ENCODE measurements around the gene KLRC1.
A peak's percentile ranks its signal among the peaks of the same experiment; 100 is the strongest.
"Not testable (repeated sequence)": the region's sequence is repeated elsewhere in the genome, so short reads cannot be mapped to it uniquely, and the experiment has no call there.

The KLRC1 gene

DNA sequence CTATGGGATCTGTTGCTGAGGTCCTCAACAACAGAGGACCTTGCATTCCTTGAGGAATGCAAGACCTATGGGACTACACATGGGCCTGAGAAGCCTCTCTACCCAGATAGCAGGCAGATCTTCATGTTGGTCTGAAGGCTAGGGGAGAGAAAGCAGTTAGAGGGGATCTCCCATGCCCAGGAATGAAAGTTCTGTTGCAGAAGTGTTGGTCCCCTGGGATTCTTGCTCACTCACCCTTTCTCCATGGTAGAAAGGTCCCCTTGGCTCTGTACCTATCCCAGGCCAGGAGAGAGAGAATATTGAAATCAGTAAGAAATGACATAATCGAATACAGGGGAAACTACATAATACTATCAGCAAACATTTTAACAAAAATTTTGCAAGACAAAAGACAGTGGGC is 16.5 kb upstream of the KLRC1 start:
- H3K4me3 ChIP-seq (ENCODE audit: control insufficient read depth, low read depth, low read length): no peak overlapping the region
- TF ChIP-seq, protein P1, sequence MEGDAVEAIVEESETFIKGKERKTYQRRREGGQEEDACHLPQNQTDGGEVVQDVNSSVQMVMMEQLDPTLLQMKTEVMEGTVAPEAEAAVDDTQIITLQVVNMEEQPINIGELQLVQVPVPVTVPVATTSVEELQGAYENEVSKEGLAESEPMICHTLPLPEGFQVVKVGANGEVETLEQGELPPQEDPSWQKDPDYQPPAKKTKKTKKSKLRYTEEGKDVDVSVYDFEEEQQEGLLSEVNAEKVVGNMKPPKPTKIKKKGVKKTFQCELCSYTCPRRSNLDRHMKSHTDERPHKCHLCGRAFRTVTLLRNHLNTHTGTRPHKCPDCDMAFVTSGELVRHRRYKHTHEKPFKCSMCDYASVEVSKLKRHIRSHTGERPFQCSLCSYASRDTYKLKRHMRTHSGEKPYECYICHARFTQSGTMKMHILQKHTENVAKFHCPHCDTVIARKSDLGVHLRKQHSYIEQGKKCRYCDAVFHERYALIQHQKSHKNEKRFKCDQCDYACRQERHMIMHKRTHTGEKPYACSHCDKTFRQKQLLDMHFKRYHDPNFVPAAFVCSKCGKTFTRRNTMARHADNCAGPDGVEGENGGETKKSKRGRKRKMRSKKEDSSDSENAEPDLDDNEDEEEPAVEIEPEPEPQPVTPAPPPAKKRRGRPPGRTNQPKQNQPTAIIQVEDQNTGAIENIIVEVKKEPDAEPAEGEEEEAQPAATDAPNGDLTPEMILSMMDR (conservative IDR thresholded peaks at IDR 0.05; ENCODE audit: control insufficient read depth, insufficient read depth, low read depth, low read length): no peak
- DNase-seq (ENCODE audit: low read depth): no peak

DNA sequence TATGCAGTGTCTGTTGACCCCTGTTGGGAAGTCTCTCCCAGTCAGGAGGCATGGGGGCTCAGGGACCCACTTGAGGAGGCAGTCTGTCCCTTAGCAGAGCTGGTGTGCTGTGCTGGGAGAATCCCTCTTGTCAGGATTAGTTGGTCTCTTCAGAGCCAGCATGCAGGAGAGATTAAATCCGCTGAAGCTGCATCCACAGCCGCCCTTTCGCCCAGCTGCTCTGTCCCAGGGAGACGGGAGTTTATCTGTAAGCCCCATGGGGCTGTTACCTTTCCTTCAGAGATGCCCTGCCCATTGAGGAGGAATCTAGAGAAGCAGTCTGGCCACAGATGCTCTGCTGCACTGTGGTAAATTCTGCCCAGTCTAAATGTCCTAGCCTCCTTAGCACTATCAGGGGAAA is 13.1 kb upstream of the KLRC1 start:
- H3K4me3 ChIP-seq (ENCODE audit: control insufficient read depth, low read depth, low read length): no peak overlapping the region
- TF ChIP-seq, protein P1 (conservative IDR thresholded peaks at IDR 0.05; ENCODE audit: control insufficient read depth, insufficient read depth, low read depth, low read length): no peak
- DNase-seq (ENCODE audit: low read depth): no peak

DNA sequence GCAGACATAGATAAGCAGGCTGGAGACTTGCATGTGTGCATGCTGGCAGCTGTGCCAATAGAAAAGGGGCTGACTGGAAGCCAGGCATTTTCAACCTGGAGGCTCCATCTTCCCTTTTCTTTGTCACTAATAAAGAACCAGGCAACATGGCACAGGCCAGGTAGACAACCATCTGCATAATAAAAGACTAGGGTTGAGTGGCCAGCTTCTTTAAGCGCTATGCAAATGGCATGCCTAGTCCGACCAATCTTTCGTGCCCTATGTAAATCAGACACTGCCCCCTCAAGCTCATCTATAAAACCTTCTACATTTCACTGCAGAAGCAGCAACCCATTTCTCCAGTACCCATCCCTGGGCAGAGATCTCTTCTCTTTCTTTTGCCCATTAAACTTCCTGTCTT is 4.6 kb upstream of the KLRC1 start:
- H3K4me3 ChIP-seq (ENCODE audit: control insufficient read depth, low read depth, low read length): no peak overlapping the region
- TF ChIP-seq, protein P1 (conservative IDR thresholded peaks at IDR 0.05; ENCODE audit: control insufficient read depth, insufficient read depth, low read depth, low read length): no peak
- no peak for DNase-seq (ENCODE audit: low read depth)

DNA sequence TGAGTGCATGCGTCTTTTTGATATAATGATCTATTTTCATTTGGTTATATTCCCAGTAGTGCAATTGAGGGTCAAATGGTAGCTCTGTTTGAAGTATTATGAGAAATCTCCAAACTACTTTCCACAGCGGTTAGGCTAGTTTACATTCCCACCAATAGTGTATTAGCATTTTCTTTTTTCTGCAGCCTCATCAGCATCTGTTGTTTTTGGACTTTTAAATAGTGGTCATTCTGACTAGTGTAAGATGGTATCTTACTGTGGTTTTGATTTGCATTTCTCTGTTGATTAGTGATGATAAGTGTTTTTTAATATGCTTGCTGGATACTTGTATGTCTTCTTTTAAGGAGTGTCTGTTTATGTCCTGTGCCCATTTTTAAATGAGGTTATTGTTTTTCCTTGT is 3.7 kb upstream of the KLRC1 start:
- TF ChIP-seq, protein P1 (conservative IDR thresholded peaks at IDR 0.05; ENCODE audit: control insufficient read depth, insufficient read depth, low read depth, low read length): no peak
- no peak overlapping the region for H3K4me3 ChIP-seq (ENCODE audit: control insufficient read depth, low read depth, low read length)
- DNase-seq (ENCODE audit: low read depth): no peak

DNA sequence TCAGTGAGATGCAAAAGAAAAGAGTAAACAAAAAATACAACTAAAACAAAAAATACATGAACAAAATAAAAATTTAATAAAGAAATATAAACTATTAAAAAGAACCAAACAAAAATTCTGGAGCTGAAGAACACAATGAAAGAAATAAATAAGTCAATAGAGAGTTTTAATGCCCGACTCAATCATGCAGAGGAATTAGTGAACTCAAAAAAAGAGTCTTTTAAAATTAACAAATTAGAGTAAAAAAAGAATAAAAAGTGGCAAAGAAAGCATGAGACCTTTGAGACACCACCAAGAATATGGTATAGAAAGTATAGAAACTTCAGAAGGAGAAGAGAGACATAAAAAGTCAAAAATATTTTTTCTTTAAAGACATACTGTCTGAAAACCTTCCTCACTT is 2.6 kb upstream of the KLRC1 start:
- TF ChIP-seq, protein P1 (conservative IDR thresholded peaks at IDR 0.05; ENCODE audit: control insufficient read depth, insufficient read depth, low read depth, low read length): no peak
- DNase-seq (ENCODE audit: low read depth): no peak
- no peak overlapping the region for H3K4me3 ChIP-seq (ENCODE audit: control insufficient read depth, low read depth, low read length)

DNA sequence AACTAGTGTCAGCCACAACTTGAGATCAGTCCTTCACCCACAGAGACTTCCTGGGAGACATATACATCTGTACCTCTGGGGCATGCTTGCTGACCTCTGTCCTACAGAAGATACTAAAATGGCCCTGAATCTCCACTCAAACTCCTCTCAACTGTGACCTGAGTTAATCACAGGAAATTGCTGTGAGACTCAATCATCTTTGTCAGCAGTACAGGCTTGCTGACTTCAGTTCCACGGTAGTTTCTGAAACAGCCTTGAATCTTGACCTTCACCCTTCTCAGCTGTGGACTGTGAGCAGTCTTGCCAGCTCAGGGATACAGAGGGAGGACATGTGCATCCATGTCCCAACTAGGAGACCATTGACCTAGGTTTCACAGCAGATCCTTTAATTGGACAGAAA is 1.4 kb upstream of the KLRC1 start:
- TF ChIP-seq, protein P1 (conservative IDR thresholded peaks at IDR 0.05; ENCODE audit: control insufficient read depth, insufficient read depth, low read depth, low read length): no peak
- H3K4me3 ChIP-seq (ENCODE audit: control insufficient read depth, low read depth, low read length): no peak overlapping the region
- DNase-seq (ENCODE audit: low read depth): peak; percentile 12

DNA sequence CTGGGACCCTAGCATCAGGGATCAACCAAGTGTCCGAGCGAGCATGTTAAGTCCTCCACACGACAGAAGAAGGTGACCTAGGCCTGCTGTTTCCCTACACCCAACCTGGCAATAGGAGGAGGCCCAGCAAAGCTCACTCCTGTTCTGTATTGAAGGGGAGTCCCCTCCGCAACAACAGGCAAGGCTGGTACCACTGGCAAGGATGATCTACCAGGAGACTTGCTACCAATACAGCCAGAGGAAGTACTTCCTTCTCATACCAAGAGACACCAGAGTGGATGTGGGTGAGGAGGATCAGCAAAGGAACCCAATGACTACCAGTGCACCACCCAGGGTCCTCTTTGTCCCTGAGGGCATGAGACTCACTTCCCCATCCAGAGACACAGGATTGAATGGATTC is 4.9 kb downstream of the KLRC1 start:
- DNase-seq (ENCODE audit: low read depth): no peak
- TF ChIP-seq, protein P1 (conservative IDR thresholded peaks at IDR 0.05; ENCODE audit: control insufficient read depth, insufficient read depth, low read depth, low read length): no peak
- H3K4me3 ChIP-seq (ENCODE audit: control insufficient read depth, low read depth, low read length): no peak overlapping the region

DNA sequence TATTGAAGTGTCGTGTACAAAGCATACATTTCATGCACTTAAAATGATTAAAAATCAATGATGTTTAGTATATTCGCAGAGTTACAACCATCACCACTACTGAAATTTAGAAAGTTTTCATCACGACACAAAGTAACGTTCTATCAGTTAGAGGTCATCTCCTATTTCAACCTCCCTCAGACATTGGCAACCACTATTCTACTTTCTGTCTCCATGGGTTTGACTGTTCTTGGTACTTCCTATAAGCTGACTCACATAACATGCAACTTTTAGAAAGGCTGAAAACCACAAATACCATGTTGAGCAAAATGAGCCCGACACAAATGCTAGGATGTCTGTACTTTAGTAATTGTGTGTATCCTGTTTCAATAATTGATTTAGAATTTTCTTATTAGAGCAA is 7.1 kb downstream of the KLRC1 start:
- H3K4me3 ChIP-seq (ENCODE audit: control insufficient read depth, low read depth, low read length); DNase-seq (ENCODE audit: low read depth): not testable (repeated sequence)

DNA sequence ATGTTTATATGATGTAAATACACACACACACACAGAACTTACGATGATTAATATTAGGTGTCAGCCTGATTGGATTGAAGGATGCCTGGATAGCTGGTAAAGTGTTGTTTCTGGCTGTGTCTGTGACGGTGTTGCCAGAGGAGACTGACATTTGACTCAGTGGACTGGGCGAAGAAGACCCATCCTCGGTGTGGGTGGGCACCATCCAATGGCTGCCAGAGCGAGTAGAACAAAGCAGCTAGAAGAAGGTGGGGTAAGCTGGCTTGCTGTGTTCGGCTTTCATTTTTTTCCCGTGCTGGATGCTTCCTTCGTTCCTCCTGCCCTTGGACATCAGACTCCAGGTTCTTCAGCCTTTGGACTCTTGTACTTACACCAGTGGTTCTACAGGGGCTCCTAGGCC is 12.0 kb downstream of the KLRC1 start:
- not testable (repeated sequence) for DNase-seq (ENCODE audit: low read depth); H3K4me3 ChIP-seq (ENCODE audit: control insufficient read depth, low read depth, low read length)

DNA sequence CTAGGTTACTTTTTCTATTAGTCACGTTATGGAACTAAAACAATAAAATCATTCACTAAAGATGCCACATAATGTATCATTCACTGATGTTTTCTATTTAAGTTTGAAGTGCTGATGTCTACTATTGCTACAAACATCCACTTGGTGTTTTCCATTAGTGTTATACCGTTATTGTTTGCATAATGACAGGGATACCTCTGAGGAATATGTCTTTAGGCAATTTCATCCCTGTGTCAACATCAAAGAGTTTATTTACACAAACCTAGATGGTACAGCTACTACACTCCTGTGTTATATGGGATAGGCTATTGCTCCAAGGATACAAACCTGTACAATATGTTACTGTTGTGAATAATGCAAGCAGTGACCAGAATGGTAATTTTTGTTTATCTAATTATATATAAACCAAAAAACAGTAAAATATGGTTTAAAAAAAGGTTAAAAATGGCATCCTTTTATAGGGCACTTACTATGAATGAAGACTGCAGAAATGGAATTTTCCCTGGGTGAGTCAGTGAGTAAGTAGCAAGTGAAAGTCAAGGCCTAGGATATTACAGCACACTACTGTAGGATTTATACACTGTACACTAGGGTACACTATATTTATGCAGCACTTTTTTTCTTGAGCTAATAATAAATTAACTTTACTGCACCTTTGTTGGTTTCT is 13.4 kb downstream of the KLRC1 start:
- not testable (repeated sequence) for H3K4me3 ChIP-seq (ENCODE audit: control insufficient read depth, low read depth, low read length); DNase-seq (ENCODE audit: low read depth)
